Fibroblast of mammary gland (primary cell): ENCODE data around the gene TOMM20.

Source experiments
- DNase-seq: peaks from one replicate; pipeline ENCODE4 v3.0.0-alpha.2; 2010; ENCODE audit warnings: low read depth
- H3K4me3 ChIP-seq: 2 replicates; pipeline ENCODE4 v1.5.1; 2011; ENCODE audit warnings: low read depth, mild to moderate bottlenecking, low read length, moderate library complexity; ENCODE audit not compliant: control insufficient read depth
- TF ChIP-seq, protein P1 (sequence below): conservative IDR thresholded peaks from 2 replicates; pipeline ENCODE4 v1.5.1; 2011; ENCODE audit warnings: low read depth, low read length, inconsistent platforms; ENCODE audit not compliant: control insufficient read depth, insufficient read depth

The TOMM20 gene

DNA sequence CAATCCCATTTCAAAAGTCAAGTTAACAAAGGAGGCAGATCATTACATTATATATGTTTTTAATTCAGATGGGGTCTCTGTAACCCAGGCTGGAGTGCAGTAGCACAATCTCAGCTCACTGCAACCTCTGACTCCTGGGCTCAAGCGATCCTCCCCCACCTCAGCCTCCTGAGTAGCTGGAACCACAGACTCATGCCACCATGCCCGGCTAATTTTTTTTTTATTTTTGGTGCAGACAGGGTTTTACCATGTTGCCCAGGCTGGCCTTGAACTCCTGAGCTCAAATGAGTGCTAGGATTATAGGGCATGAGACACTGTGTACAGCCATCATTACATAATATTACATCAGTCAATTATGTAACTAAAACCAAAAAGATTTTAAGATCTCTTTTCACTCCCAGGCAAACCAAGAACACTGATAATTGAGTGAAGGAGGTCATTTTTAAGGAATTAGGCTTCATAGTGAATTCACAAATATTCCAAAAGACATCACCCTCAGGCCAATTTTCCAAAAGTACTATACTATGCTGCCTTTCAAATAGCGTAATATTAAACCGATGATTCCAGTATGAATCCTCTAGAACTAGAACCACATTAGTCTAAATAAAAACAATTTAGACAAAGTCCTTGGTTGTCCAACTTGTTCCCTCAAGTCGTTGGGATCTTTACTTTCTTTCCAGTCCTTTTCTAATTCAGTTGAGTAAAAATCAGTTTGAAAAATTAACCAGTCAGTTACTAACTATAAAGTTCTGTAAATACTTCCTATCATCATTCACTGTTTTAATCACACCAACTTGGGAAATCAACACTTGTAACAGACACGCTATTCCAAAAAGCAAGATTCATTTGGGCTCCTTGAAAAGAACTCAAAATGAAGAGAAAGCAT is 16.1 kb downstream of the TOMM20 start:
- DNase-seq: no peak
- H3K4me3 ChIP-seq: no peak overlapping the region
- TF ChIP-seq, protein P1, sequence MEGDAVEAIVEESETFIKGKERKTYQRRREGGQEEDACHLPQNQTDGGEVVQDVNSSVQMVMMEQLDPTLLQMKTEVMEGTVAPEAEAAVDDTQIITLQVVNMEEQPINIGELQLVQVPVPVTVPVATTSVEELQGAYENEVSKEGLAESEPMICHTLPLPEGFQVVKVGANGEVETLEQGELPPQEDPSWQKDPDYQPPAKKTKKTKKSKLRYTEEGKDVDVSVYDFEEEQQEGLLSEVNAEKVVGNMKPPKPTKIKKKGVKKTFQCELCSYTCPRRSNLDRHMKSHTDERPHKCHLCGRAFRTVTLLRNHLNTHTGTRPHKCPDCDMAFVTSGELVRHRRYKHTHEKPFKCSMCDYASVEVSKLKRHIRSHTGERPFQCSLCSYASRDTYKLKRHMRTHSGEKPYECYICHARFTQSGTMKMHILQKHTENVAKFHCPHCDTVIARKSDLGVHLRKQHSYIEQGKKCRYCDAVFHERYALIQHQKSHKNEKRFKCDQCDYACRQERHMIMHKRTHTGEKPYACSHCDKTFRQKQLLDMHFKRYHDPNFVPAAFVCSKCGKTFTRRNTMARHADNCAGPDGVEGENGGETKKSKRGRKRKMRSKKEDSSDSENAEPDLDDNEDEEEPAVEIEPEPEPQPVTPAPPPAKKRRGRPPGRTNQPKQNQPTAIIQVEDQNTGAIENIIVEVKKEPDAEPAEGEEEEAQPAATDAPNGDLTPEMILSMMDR: no peak

DNA sequence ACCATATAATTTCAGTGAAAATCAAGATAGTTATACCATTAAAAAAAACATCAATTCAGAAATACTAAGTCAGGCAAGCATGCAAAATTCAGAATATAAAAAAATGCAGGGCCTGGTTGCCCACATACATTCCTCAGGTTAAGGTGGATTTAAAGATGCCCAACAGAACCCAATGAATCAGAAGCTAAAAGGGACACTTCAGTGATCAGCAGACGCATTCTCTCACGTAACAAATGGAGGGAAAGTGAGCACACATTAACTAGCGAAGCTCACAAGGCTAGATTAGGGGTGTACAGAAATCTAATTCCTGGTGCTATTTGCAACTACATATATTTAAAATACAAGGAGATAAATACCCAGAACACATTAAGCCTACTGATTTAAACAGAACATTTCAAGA is 17.5 kb downstream of the TOMM20 start:
- TF ChIP-seq, protein P1: no peak
- no peak for DNase-seq
- no peak overlapping the region for H3K4me3 ChIP-seq

DNA sequence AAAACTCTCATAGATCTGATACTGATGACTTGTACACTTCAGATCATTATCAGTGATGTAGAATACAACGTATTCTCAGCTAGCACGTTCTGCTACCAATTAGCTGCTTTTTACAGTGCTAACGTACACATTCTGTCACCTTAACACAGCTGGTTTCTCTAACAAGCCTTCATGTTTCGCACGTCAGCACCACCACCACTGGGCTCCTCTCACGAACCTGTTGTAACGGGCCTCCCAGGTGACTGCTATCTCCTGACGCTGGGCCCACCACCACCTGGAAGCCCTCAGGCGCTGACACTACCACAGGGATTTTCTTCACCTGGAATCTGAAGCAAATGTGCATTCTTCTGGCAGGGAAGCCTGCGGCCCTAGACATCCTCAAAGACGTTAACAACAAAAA is 19.8 kb downstream of the TOMM20 start:
- H3K4me3 ChIP-seq: no peak overlapping the region
- no peak for DNase-seq
- TF ChIP-seq, protein P1: no peak

DNA sequence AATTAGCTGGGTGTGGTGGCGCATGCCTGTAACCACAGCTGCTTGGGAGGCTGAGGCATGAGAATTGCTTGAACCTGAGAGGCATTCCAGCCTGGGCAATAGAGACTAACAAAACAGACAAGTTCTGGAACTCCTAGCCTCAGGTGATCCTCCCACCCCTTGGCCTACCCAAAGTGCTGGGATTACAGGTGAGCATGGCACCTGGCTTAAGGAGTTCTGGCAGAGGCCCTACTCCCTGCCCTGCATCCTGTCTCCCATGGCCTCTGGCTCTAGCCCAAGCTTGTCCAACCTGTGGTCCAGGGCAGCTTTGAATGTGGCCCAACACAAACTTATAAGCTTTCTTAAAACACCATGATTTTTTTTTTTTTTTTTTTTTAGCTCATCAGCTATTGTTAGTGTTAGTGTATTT is 20.4 kb downstream of the TOMM20 start:
- no peak overlapping the region for H3K4me3 ChIP-seq
- DNase-seq: no peak
- TF ChIP-seq, protein P1: no peak

DNA sequence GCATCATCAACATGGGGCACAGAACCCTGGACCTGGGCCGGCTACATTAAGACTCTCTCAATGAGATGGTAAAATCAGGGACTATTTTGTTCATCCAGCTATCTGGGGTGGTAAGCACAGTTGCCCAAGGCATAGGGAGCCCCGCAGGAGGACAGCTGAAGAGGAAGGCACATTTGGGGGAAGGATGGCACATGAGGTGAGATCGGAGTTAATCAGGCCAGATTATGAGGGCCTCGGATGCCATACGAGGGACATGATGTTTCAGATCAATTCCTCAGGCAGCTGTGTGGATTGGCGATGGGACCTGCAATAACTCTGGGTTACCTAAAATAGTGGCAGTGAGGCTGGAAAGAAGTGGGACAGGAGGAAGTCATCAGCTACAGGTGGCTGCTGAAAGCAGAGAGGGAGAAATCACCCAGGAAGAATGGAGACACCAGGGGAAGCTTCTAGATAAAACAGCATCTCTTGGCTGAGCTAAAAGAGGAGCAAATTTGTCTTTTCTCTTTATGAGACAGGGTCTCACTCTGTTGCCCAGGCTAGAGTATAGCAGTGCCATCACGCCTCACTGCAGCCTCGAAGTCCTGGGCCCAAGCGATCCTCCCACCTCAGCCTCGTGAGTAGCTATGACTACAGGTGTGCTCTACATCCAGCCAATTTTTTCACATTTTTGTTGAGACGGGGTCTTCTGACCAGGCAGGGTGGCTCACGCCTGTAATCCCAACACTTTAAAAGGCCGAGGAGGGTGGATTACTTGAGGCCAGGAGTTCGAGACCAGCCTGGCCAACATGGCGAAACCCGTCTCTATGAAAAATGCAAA is 21.1 kb downstream of the TOMM20 start:
- TF ChIP-seq, protein P1: no peak
- no peak for DNase-seq
- H3K4me3 ChIP-seq: no peak overlapping the region

DNA sequence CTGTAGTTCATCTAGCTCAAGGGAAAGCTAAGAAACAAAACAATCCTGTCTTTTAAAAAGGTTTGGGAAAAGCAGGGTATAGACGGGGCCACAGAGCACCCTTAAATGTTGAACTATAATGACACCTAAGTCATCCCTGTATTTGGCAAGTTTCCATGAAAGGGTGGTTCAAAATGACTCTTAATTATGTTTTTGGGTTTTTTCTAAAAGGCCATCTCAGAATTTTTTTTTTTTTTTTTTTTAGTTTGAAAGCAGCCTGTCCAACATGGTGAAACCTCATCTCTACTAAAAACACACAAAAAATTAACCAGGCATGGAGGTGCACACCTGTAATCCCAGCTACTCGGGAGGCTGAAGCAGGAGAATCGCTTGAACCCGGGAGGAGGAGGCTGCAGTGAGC is 22.2 kb downstream of the TOMM20 start:
- TF ChIP-seq, protein P1: no peak
- H3K4me3 ChIP-seq: no peak overlapping the region
- DNase-seq: no peak
